ENCODE measurements around the gene SORCS1.

Gene SORCS1

GRCh38 chr10:106991091-106991490 lies 173.4 kb downstream of the SORCS1 start:
- DNase-seq (ENCODE audit: low spot score) = no peak

GRCh38 chr10:106987362-106987761 lies 177.1 kb downstream of the SORCS1 start:
- DNase-seq (ENCODE audit: low spot score) = no peak

- DNase-seq (ENCODE audit: low spot score) = no peak
Observed at GRCh38 chr10:106982268-106982667, 182.2 kb downstream of the SORCS1 start.

DNA sequence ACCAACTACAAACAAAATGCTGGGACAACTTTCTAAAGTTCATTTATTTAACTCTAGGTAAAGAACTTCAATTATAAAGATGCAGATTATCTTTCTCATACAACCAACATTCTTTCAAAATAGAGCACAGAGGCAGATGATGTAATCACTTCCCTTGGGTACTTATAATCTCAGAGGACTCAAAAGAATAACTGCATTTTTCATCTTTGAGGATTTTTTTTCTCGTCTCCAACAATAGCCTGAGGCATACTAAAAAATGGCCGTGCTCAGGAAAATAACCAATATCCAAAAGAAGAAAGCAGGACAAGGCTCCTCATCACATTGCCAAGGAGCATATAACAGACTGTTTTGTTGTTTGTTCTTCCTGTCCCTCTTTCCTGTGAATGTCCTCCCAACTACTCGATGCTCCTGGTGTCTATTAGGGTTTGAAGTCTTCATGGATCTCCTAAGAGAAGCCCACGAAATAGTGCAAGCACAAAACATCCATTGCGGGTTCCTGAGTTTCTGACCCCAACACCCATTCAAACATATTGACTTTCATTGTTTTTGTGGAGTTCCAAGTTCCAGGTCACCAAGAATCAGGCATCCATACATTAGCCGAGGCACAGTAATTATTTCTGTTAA lies 182.9 kb downstream of the SORCS1 start:
- DNase-seq (ENCODE audit: low spot score) = no peak

DNA sequence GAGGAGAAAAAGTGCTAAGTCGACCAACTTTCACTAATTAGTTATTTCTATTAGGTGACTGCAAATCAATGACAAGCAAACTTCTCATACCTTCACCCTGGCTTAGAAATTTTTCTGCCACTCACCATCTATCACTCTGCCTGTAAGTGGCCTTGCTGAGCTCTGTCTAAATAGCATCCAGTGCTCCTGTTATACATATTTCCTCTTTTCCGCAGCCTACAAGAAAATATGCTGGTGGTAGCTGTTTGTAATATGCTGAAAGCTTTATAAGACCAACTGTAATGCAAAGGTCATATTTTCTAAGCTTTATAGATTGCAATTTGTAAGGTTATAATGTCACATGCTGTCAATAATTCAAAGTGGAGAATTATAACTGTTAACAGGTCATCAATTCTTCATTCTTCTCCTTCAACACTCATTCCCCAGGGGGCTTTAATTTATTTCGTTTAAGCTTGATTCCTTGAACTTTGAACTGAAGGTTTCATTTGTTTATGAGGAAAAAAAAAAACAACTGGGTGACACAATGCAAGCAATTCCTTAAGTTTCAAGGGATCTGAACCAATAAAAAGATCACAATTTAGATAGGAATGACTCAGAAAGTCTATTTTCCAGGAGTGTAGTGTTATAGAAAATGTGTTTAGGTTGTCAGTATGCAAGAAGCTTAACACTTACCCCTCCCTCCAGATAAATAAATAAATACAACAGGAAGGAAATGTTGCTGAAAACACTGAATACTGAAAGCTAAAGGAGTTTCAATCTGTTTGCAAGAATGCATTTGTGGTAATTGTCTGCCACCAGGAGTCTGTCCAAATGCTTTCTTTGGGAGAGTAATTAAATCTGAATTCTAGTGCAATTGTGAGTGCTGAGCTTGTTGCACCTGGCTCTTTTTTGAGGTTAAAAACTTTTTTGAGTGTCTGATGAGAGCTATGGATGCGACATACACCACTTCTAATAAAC lies 183.7 kb downstream of the SORCS1 start:
- no peak for DNase-seq (ENCODE audit: low spot score)

- DNase-seq (ENCODE audit: low spot score) = no peak
Observed at GRCh38 chr10:106978756-106979155, 185.8 kb downstream of the SORCS1 start.

GRCh38 chr10:106973716-106974115 lies 190.8 kb downstream of the SORCS1 start:
- DNase-seq (ENCODE audit: low spot score) = no peak

- DNase-seq (ENCODE audit: low spot score) = no peak
Observed at GRCh38 chr10:106973288-106973687, 191.2 kb downstream of the SORCS1 start.

- DNase-seq (ENCODE audit: low spot score) = no peak
Observed at GRCh38 chr10:106972381-106972780, 192.1 kb downstream of the SORCS1 start.

DNA sequence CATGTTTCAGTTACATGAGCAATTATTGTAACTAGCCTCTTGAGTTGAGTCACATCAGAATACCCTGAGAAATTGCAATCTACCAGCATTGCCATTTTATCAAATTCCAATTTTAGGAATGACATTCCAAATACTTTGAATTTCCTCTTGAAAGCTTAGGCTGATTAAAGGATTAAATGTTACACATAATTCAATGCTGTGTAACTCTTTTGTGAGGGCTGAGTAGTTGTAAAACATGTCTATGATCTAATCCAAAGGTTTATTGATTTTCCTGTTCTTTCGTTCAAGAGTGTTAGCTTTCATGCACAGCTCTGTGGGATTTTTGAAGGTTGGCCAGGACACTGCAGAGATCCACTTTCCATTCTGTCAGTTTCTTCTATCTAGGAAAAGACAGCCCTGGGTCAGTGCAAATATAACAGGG lies 193.1 kb downstream of the SORCS1 start:
- no peak for DNase-seq (ENCODE audit: low spot score)

GRCh38 chr10:106967452-106967851 lies 197.1 kb downstream of the SORCS1 start:
- no peak for DNase-seq (ENCODE audit: low spot score)

- no peak for DNase-seq (ENCODE audit: low spot score)
Observed at GRCh38 chr10:106960812-106961211, 203.7 kb downstream of the SORCS1 start.

GRCh38 chr10:106959521-106959920 lies 205.0 kb downstream of the SORCS1 start:
- no peak for DNase-seq (ENCODE audit: low spot score)

- DNase-seq (ENCODE audit: low spot score) = no peak
Observed at GRCh38 chr10:106958589-106959361, 205.7 kb downstream of the SORCS1 start.

DNA sequence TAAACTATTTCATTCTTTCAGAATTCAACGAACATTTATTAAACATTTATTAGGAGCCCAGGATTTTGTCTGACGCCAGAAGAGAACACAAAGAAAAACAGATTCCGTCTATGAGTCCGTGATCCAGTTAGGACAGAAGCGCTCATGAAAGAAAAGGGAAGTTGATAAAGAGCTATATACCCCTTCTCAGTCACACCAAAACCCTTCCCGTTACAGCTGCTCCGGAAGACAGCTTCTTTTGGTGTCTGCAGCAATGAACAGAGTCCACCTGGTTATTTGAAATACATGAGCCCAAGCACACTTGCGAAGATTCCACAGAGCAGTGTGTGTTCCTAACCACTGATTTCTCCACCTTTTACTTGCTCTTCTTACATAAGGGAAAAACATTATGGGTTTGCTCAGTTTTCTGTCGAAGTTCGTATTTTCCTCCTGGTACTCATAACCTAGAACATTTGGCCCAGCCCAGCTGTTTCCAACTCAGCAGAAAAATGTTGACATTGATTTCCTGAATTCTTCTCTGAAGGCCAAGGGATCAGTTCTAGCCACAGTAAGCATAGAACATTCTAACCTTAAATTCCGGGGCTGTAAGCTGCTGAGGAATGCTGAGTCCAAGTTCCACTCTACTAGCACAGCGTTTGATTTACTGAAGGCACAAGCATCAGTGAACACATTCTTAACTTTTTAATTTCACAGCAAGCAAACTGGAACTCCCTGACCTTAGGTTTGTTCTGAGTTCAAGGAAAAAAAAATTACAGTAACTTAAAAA lies 206.5 kb downstream of the SORCS1 start:
- no peak for DNase-seq (ENCODE audit: low spot score)

DNA sequence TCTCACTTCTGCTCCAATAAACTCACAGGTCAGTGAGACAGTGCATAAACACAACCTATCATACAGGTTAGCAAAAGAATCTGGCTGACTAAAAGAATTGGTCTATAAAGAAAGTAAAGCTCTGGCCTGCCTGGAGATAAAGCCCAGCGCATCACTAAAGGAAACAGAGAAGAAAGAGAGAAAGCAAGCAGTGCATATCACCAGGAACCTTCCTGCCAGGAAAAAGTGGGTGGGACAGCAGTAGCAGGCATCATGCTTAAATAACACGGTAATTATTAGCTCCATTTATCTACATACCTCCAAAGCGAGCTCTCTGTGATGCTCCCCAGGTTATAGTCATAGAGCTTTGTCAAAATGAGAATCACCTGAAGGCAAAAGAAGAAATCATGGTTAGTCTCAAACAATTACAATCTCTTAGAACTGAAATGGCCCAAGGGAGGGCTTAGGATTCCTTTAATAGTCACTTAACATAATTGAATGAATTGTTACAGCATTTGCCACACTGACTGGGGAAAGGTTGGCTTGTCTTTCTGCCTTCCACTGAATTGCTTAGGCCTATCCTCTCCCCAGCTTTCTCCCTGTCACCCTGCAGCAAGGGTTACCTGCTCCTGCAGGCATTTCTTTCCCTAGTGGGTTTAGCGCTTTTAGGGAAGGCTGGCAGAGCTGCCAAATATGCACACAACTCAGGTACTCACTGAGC lies 208.1 kb downstream of the SORCS1 start:
- no peak for DNase-seq (ENCODE audit: low spot score)

DNA sequence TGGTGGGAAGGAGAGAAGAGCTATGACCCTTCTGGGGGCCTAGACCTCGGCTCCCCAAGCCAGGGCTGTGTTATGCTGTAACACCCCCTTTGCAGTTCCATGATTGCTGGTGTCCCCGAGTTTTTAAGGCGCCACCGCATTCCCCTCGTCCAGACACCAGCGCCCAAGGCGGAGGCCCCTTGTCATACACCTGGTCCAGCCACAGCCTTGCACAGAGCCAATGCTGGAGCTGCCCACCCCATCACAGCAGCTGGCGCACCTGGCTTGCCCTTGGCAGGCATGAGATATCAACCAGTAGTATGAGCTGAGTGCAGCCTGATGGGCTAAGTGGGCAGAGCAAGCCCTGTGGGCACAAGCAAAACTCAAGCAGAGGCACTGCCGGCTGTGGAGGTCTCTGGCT lies 209.4 kb downstream of the SORCS1 start:
- DNase-seq (ENCODE audit: low spot score) = no peak

DNA sequence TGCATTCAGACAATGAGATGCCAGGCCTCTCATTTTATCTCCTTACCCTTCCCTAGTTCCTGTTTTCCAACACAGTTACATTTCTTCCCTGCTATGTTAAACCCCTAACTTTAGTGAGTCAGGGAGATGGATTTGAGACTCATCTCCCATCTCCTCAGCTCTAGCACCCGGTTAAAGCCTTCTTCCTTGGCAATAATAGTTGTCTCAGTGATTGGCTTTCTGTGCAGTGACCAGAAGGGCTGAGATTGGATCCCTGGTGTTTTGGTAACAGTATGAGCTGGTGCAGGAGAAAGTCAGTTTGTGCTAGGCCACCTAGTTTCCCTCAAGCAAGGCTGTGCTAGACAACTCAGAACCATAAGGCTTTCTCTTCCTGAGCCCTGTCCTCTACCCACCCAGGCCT lies 212.5 kb downstream of the SORCS1 start:
- no peak for DNase-seq (ENCODE audit: low spot score)

DNA sequence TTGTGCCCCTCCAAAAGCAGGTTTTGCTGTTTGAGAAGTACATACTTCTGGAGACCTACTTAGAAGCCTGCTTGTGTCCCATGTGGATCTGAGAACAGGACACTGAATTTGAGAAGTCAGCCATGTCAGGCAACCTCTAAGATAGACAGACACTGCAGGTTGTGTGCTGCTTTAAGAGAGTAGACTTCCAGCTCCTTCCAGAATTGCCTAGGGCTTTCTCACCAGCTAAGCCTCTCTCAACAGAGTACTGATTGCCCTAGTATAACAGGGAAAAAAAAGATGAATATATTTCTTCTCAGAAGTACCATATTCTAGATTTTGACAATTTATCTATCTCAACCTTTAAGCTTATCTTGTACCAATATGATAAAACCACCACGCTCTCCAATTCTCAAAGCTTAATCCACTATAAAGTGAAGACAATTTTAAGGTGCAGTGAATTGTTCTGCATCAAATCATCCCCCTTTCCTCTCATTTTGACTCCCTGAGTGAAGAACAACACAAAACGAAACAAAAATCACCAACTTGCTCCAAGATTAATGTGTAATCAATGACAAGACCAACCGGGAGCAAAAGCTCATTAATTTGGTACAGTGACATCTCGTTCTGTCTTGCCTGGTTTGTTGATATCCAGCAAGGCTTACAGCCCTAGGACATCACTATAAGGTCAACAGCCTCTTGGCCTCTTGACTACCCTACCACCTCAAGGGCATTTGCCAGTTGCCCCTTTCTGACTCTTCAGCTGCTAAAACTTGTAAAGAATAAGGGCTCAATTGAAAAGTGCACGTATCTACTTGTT lies 214.6 kb downstream of the SORCS1 start:
- DNase-seq (ENCODE audit: low spot score) = no peak

DNA sequence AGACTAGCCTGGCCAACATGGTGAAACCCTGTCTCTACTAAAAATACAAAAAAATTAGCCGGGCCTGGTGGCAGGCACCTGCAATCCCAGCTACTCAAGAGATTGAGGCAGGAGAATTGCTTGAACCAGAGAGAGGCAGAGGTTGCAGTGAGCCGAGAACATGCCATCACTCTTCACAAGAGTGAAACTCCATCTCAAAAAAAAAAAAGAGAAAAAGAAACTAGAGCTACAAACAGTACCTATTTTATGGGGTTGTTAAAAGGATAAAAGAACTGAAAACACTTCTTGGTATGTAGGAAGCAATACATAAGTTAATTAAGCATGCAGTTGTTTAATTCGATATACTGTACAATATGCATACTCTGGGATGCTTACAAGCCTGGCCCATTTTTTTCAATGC lies 216.9 kb downstream of the SORCS1 start:
- no peak for DNase-seq (ENCODE audit: low spot score)
